Liver (tissue), 3 donors: ENCODE measurements around the gene PFKFB3.

Experiments used
- ATF3 ChIP-seq: IDR thresholded peaks from 2 replicates; pipeline ENCODE4 v1.6.1; 2016; ENCODE audit warnings: antibody characterized with exemption
- CTCF ChIP-seq: fragments of 150-350 bp; IDR thresholded peaks from 2 replicates; pipeline ENCODE4 v1.5.1; 2017; ENCODE audit warnings: improper control_type of control experiment, low read depth, low read length; ENCODE audit not compliant: missing input control
- EGR1 ChIP-seq, 2 donors: IDR thresholded peaks; 2 replicates each; pipeline ENCODE4 v1.6.1; 2016 to 2018; ENCODE audit warnings: antibody characterized with exemption in 2 of 2, low read depth in 2 of 2
- FOXA1 ChIP-seq: IDR thresholded peaks from 2 replicates; pipeline ENCODE4 v1.6.1; 2016; ENCODE audit warnings: antibody characterized with exemption
- GABPA ChIP-seq, 2 donors: IDR thresholded peaks in 1 of 2; conservative IDR thresholded peaks in 1 of 2; 2 replicates each; pipeline ENCODE4 v1.6.1; 2016; ENCODE audit warnings: antibody characterized with exemption in 2 of 2, mild to moderate bottlenecking in 1 of 2, moderate library complexity in 1 of 2
- HNF4A ChIP-seq, 2 donors: conservative IDR thresholded peaks; 2 replicates each; pipeline ENCODE4 v1.6.1; 2016; ENCODE audit warnings: antibody characterized with exemption in 2 of 2, mild to moderate bottlenecking in 2 of 2
- HNF4G ChIP-seq: IDR thresholded peaks from 2 replicates; pipeline ENCODE4 v1.6.1; 2016; ENCODE audit warnings: antibody characterized with exemption
- JUND ChIP-seq, 2 donors: IDR thresholded peaks; 2 replicates each; pipeline ENCODE4 v1.6.1; 2016; ENCODE audit warnings: antibody characterized with exemption in 2 of 2
- RAD21 ChIP-seq, 2 donors: IDR thresholded peaks; 2 replicates each; pipeline ENCODE4 v1.6.1; 2016; ENCODE audit warnings: antibody characterized with exemption in 2 of 2, mild to moderate bottlenecking in 2 of 2
- RXRA ChIP-seq, 2 donors: IDR thresholded peaks; 2 replicates each; pipeline ENCODE4 v1.6.1; 2017 to 2018; ENCODE audit warnings: antibody characterized with exemption in 2 of 2, mild to moderate bottlenecking in 1 of 2
- SP1 ChIP-seq: IDR thresholded peaks from 2 replicates; pipeline ENCODE4 v1.6.1; 2018; ENCODE audit warnings: antibody characterized with exemption, mild to moderate bottlenecking
- TAF1 ChIP-seq: conservative IDR thresholded peaks from 2 replicates; pipeline ENCODE4 v1.6.1; 2016; ENCODE audit warnings: antibody characterized with exemption, mild to moderate bottlenecking
- YY1 ChIP-seq: IDR thresholded peaks from 2 replicates; pipeline ENCODE4 v1.6.1; 2016; ENCODE audit warnings: antibody characterized with exemption, mild to moderate bottlenecking
- TF ChIP-seq, protein P1 (sequence below): IDR thresholded peaks from 2 replicates; pipeline ENCODE4 v1.6.1; 2016; ENCODE audit warnings: antibody characterized with exemption, mild to moderate bottlenecking
- donor health status: healthy.
- donor health status: healthy.

GRCh38 chr10:6219494-6219836 is 16.7 kb downstream of the PFKFB3 start:
- TF ChIP-seq GABPA (IDR thresholded peaks at IDR 0.05 in 1 of 2, conservative IDR thresholded peaks at IDR 0.05 in 1 of 2): no peak
- no peak for TF ChIP-seq CTCF
- TF ChIP-seq HNF4A (conservative IDR thresholded peaks at IDR 0.05): no peak
- no peak for TF ChIP-seq HNF4G
- no peak for TF ChIP-seq RAD21 (IDR thresholded peaks at IDR 0.05)
- TF ChIP-seq JUND (IDR thresholded peaks at IDR 0.05): no peak
- TF ChIP-seq EGR1 (IDR thresholded peaks at IDR 0.05; ENCODE audit: low read depth in 2 of 2): no peak
- no peak for TF ChIP-seq YY1
- no peak for TF ChIP-seq ATF3
- no peak for TF ChIP-seq RXRA (IDR thresholded peaks at IDR 0.05)
- TF ChIP-seq TAF1: no peak
- TF ChIP-seq, protein P1, sequence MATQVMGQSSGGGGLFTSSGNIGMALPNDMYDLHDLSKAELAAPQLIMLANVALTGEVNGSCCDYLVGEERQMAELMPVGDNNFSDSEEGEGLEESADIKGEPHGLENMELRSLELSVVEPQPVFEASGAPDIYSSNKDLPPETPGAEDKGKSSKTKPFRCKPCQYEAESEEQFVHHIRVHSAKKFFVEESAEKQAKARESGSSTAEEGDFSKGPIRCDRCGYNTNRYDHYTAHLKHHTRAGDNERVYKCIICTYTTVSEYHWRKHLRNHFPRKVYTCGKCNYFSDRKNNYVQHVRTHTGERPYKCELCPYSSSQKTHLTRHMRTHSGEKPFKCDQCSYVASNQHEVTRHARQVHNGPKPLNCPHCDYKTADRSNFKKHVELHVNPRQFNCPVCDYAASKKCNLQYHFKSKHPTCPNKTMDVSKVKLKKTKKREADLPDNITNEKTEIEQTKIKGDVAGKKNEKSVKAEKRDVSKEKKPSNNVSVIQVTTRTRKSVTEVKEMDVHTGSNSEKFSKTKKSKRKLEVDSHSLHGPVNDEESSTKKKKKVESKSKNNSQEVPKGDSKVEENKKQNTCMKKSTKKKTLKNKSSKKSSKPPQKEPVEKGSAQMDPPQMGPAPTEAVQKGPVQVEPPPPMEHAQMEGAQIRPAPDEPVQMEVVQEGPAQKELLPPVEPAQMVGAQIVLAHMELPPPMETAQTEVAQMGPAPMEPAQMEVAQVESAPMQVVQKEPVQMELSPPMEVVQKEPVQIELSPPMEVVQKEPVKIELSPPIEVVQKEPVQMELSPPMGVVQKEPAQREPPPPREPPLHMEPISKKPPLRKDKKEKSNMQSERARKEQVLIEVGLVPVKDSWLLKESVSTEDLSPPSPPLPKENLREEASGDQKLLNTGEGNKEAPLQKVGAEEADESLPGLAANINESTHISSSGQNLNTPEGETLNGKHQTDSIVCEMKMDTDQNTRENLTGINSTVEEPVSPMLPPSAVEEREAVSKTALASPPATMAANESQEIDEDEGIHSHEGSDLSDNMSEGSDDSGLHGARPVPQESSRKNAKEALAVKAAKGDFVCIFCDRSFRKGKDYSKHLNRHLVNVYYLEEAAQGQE: no peak
- TF ChIP-seq SP1: no peak
- TF ChIP-seq FOXA1: no peak
